MCF 10A (cell line): Measurements from ENCODE around the gene DUSP22. TPM values are rescaled to one million over a fixed set of nuclear protein-coding genes. Genes with fewer than 3 reads are reported as not detected.

Source experiments
- BruUV-seq: library from RNA; stranded (reverse); fragments of 400-500 nt; replicated peaks from 2 replicates; lab custom pipeline; 2021; lab: Mats Ljungman, UMichigan
- CTCF ChIA-PET: fragments of 300-600 bp; sonication (Branson Sonifier 250); formaldehyde crosslinking; extraction: SDS; loops from one replicate; lab custom pipeline; 2021; ENCODE audit warnings: antibody characterized with exemption, inconsistent platforms; lab: Yijun Ruan, JAX
- POLR2A ChIA-PET: fragments of 300-600, 350-650 bp; sonication (Branson Sonifier 250); formaldehyde crosslinking; extraction: SDS; loops from one replicate; lab custom pipeline; 2020; ENCODE audit warnings: antibody characterized with exemption, inconsistent platforms; lab: Yijun Ruan, JAX
- DNase-seq: peaks from one replicate; pipeline ENCODE4 v3.0.0-alpha.2; 2018; ENCODE audit not compliant: unreplicated experiment
- H3K27ac Mint-ChIP-seq: one replicate; pipeline ENCODE4 v1.8.0; 2022; ENCODE audit warnings: mild to moderate bottlenecking, low read depth, mixed read lengths; ENCODE audit not compliant: unreplicated experiment
- H3K27me3 Mint-ChIP-seq: one replicate; pipeline ENCODE4 v1.8.0; 2022; ENCODE audit warnings: mixed read lengths; ENCODE audit not compliant: insufficient read depth, unreplicated experiment
- H3K36me3 Mint-ChIP-seq: one replicate; pipeline ENCODE4 v1.8.0; 2022; ENCODE audit warnings: mild to moderate bottlenecking, moderate library complexity, mixed read lengths; ENCODE audit not compliant: insufficient read depth, unreplicated experiment
- H3K4me1 Mint-ChIP-seq: one replicate; pipeline ENCODE4 v1.8.0; 2022; ENCODE audit warnings: mixed read lengths; ENCODE audit not compliant: insufficient read depth, unreplicated experiment
- H3K4me3 Mint-ChIP-seq: one replicate; pipeline ENCODE4 v1.8.0; 2022; ENCODE audit warnings: mild to moderate bottlenecking, moderate library complexity, mixed read lengths; ENCODE audit not compliant: unreplicated experiment
- H3K9me3 Mint-ChIP-seq: one replicate; pipeline ENCODE4 v1.8.0; 2022; ENCODE audit warnings: mixed read lengths; ENCODE audit not compliant: unreplicated experiment
- CTCF ChIP-seq: fragments of 200-600 bp; IDR thresholded peaks from one replicate; pipeline ENCODE4 v1.8.0; 2022; ENCODE audit warnings: antibody characterized with exemption, mild to moderate bottlenecking; ENCODE audit not compliant: unreplicated experiment
- intact Hi-C: fragments of 100-400 bp; cut with micrococcal nuclease; formaldehyde crosslinking; loops from 2 replicates; pipeline ENCODE4 v1.14.1; 2022
- total RNA-seq: library from RNA; stranded (reverse); gene quantifications from 2 replicates; pipeline ENCODE4 v1.2.3, GENCODE V29; 2022

DUSP22 gene
- total RNA-seq, 1 experiment from 2014 or later, result 29.4 TPM

GRCh38 chr6:357791-358341 is 65.6 kb downstream of the DUSP22 start:
- no peak for TF ChIP-seq CTCF
- no peaks in the 10 kb centered on the region for H3K4me1 Mint-ChIP-seq
- H3K36me3 Mint-ChIP-seq, result no peaks in the 10 kb centered on the region
- no peaks in the 10 kb centered on the region for H3K9me3 Mint-ChIP-seq
- no peak for DNase-seq
- H3K27me3 Mint-ChIP-seq, result no peaks in the 10 kb centered on the region
- H3K4me3 Mint-ChIP-seq, result no peak overlapping the region
- intact Hi-C loops, result no loop called here
- ChIA-PET CTCF (interaction anchor here (0.7 kb wide), 1 partner anchor 13 kb away, joined by 3 read pairs; no protein-coding TSS in a partner anchor), POLR2A (no interaction called here)
- BruUV-seq, result no TSS peak
- H3K27ac Mint-ChIP-seq, result no peak overlapping the region

- intact Hi-C loops, result no loop called here
- H3K9me3 Mint-ChIP-seq, result no peaks in the 10 kb centered on the region
- H3K27me3 Mint-ChIP-seq, result no peaks in the 10 kb centered on the region
These were observed 66.1 kb downstream of the DUSP22 start for GRCh38 chr6:358432-358831.

GRCh38 chr6:358847-359246 is 66.6 kb downstream of the DUSP22 start:
- POLR2A ChIA-PET, result interaction anchor here (1.5 kb wide), 1 partner anchor 11 kb away, joined by 3 read pairs; no protein-coding TSS in a partner anchor
- intact Hi-C loops, result no loop called here
- CTCF ChIA-PET, result no interaction called here

More at GRCh38 chr6:358432-358831, 66.1 kb downstream of the DUSP22 start:
- no peak for DNase-seq
- no peak for TF ChIP-seq CTCF
- Mint-ChIP-seq H3K27ac (no peak overlapping the region), H3K36me3 (no peaks in the 10 kb centered on the region), H3K4me3 (no peak overlapping the region), H3K4me1 (no peaks in the 10 kb centered on the region)
- no TSS peak for BruUV-seq
- ChIA-PET CTCF (interaction anchor here (0.7 kb wide), 1 partner anchor 12 kb away, joined by 3 read pairs; no protein-coding TSS in a partner anchor), POLR2A (no interaction called here)

More at GRCh38 chr6:358847-359246, 66.6 kb downstream of the DUSP22 start:
- no peak for TF ChIP-seq CTCF
- no peaks in the 10 kb centered on the region for H3K27me3 Mint-ChIP-seq
- no TSS peak for BruUV-seq
- no peaks in the 10 kb centered on the region for H3K4me1 Mint-ChIP-seq
- no peak for DNase-seq
- no peak overlapping the region for H3K27ac Mint-ChIP-seq
- H3K36me3 Mint-ChIP-seq, result no peaks in the 10 kb centered on the region
- no peaks in the 10 kb centered on the region for H3K9me3 Mint-ChIP-seq
- no peak overlapping the region for H3K4me3 Mint-ChIP-seq
